Peyer's patch (tissue), 4 donors: ENCODE measurements around the gene ATRN.

ENCODE experiments used
- POLR2A ChIP-seq, 2 donors: fragments of 450-650 bp; IDR thresholded peaks; one replicate each; pipeline ENCODE4 v1.5.1; 2017; ENCODE audit warnings: antibody characterized with exemption in 2 of 2, mild to moderate bottlenecking in 2 of 2, moderate library complexity in 2 of 2
- TF ChIP-seq, protein P1 (sequence below), 6 experiments: fragments of 450-650 bp in 4 of 6; fragments of 200-600 bp in 2 of 6; sonication (generic) in 1 of 6; IDR thresholded peaks; one replicate each; pipeline ENCODE4 v1.5.1; 2017 to 2019; ENCODE audit warnings: antibody characterized with exemption in 6 of 6, mild to moderate bottlenecking in 3 of 6, moderate library complexity in 1 of 6

DNA sequence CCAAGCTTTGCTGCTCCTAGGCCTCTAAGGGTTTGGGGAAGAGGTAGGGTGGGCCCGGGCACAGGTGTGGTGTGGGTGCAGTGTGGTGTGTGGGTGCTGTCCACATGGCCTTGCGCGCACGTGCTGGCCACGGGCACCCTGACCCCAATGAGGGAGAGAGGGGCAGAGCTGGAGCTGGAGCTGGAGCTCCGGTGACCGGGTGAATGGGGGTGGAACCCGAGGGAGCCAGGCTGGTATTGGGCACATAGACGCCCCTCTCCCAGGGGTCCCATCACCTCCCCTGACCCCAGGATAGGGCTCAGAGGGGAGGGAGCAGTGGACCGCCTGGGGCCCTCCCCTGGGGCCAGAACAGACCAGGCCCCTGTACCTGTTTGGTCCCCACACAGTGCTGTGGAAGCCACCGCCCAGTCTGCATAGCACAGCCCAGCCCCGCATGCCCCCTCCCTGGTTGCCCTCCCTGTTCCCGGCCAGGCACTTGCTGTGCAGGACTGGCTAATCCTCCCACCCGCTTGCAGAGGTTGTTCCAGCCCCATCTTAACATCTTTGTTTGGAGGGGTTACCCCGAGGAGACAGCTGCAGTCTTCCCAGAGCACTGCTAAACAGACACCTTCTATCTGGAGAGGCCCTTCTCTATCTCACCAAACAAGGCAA lies 210.0 kb downstream of the ATRN start:
- TF ChIP-seq, protein P1, sequence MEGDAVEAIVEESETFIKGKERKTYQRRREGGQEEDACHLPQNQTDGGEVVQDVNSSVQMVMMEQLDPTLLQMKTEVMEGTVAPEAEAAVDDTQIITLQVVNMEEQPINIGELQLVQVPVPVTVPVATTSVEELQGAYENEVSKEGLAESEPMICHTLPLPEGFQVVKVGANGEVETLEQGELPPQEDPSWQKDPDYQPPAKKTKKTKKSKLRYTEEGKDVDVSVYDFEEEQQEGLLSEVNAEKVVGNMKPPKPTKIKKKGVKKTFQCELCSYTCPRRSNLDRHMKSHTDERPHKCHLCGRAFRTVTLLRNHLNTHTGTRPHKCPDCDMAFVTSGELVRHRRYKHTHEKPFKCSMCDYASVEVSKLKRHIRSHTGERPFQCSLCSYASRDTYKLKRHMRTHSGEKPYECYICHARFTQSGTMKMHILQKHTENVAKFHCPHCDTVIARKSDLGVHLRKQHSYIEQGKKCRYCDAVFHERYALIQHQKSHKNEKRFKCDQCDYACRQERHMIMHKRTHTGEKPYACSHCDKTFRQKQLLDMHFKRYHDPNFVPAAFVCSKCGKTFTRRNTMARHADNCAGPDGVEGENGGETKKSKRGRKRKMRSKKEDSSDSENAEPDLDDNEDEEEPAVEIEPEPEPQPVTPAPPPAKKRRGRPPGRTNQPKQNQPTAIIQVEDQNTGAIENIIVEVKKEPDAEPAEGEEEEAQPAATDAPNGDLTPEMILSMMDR (IDR thresholded peaks at IDR 0.05): no peak
- TF ChIP-seq POLR2A (IDR thresholded peaks at IDR 0.05): no peak
